ENCODE results near the gene ZNF644.

ZNF644 gene

DNA sequence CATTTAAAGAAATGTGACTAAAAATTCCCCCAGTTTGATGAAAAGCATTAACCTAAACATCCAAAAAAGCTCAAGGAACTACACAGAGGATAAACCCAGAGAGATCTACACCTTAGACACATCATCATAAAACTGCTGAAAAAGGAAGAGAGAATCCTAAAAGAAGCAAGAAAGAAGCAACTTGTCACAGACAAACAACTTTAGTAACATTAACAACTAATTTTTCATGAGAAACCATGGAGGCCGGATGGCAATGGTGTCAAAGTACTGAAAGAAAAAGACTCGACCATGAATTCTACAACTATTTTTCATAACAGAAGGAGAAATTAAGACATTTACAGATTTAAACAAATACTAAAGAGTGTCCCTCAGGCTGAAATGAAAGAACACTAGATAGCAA lies 17.7 kb downstream of the ZNF644 start:
- Histone ChIP-seq H3K4me1 (ENCODE audit: low read depth, poor library complexity, severe bottlenecking) (peaks cover 17% of the 10 kb centered on the region), H3K27ac (no peak overlapping the region), H3K27me3 (ENCODE audit: insufficient read depth, low read depth) (no peaks in the 10 kb centered on the region), H3K4me3 (IDR thresholded peaks at IDR 0.05; ENCODE audit: insufficient read depth, low read depth, low read length) (no peak overlapping the region), H3K36me3 (ENCODE audit: insufficient read depth) (no peaks in the 10 kb centered on the region), H3K4me2 (no peak overlapping the region), H2AFZ (ENCODE audit: low read depth) (no peak overlapping the region), H3K9ac (no peak overlapping the region), H3K79me2 (ENCODE audit: insufficient read depth, low read depth) (peaks cover 80% of the 10 kb centered on the region), H4K20me1 (ENCODE audit: insufficient read depth) (peaks cover 13% of the 10 kb centered on the region; the same call in 1 of the 2 replicates)
- TF ChIP-seq, protein P1, sequence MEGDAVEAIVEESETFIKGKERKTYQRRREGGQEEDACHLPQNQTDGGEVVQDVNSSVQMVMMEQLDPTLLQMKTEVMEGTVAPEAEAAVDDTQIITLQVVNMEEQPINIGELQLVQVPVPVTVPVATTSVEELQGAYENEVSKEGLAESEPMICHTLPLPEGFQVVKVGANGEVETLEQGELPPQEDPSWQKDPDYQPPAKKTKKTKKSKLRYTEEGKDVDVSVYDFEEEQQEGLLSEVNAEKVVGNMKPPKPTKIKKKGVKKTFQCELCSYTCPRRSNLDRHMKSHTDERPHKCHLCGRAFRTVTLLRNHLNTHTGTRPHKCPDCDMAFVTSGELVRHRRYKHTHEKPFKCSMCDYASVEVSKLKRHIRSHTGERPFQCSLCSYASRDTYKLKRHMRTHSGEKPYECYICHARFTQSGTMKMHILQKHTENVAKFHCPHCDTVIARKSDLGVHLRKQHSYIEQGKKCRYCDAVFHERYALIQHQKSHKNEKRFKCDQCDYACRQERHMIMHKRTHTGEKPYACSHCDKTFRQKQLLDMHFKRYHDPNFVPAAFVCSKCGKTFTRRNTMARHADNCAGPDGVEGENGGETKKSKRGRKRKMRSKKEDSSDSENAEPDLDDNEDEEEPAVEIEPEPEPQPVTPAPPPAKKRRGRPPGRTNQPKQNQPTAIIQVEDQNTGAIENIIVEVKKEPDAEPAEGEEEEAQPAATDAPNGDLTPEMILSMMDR (conservative IDR thresholded peaks at IDR 0.05; ENCODE audit: low read depth, low read length) = no peak

DNA sequence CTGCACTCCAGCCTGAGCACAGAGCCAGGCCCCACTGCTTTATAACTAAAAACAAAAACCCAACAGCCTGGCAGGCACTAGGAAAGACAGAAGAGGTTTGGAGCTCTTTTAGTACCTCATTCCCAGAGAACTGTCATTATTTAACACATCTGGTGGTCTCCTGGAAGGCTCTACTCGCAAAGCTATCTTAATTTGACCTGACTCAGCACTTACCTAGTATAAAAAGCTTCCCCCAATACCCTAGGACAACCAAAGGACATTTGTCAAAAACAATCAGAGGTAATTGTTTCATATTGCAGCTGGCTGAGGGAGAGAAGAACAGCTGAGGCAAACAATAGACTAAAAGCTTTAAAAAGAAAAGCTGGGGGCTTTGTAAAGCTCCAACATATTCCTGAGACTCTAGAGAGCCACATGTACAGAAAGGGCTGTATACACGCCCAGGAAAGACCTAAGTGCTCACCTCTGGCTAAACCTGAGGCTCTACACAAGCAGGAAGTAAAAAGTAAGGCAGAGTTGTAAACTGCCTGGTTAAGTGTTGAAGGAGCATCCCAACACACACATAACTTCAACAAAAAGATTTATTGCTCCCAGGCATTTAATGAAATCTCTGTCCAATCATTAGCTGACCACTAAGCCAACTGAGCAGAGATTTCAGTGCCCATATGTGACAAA lies 25.0 kb downstream of the ZNF644 start:
- Histone ChIP-seq H3K4me3 (IDR thresholded peaks at IDR 0.05; ENCODE audit: insufficient read depth, low read depth, low read length) (no peak overlapping the region), H3K36me3 (ENCODE audit: insufficient read depth) (no peaks in the 10 kb centered on the region), H2AFZ (ENCODE audit: low read depth) (no peak overlapping the region), H4K20me1 (ENCODE audit: insufficient read depth) (0 out of 2 replicates have a peak, but pooled peaks cover 11% of the 10 kb centered on the region), H3K27ac (no peak overlapping the region), H3K9ac (no peak overlapping the region), H3K4me2 (no peak overlapping the region), H3K79me2 (ENCODE audit: insufficient read depth, low read depth) (peaks cover 92% of the 10 kb centered on the region), H3K4me1 (ENCODE audit: low read depth, poor library complexity, severe bottlenecking) (peaks cover 12% of the 10 kb centered on the region), H3K27me3 (ENCODE audit: insufficient read depth, low read depth) (no peaks in the 10 kb centered on the region)
- TF ChIP-seq, protein P1 (conservative IDR thresholded peaks at IDR 0.05; ENCODE audit: low read depth, low read length) = no peak

DNA sequence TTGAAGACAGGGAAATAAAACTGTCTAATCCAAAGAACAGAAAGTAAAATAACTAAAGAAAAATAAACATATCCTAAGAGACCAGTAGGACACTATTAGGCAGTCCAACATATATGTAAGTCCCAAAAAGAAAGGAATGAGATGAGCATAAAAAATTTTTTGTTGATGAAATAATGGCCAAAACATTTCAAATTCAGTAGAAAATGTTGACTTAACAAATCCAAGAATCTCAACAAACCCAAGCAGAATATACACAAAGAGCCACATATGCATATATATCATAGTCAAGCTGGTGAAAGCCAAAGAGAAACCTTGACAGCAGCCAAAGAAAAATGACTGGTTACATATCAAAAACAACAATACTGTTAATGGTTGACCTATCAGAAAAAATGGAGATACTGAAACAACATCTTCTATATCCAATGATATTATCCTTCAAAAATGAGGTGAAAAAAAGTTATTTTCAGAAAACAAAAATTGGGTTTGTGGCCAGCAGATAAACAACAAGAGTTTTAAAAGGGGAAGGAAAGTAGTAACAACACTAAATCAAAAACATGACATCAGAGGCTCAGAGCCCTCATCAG lies 26.4 kb downstream of the ZNF644 start:
- Histone ChIP-seq H3K4me2 (no peak overlapping the region), H2AFZ (ENCODE audit: low read depth) (no peak overlapping the region), H3K36me3 (ENCODE audit: insufficient read depth) (no peaks in the 10 kb centered on the region), H4K20me1 (ENCODE audit: insufficient read depth) (peaks cover 11% of the 10 kb centered on the region; the same call in 1 of the 2 replicates), H3K27ac (no peak overlapping the region), H3K79me2 (ENCODE audit: insufficient read depth, low read depth) (peaks cover 96% of the 10 kb centered on the region), H3K27me3 (ENCODE audit: insufficient read depth, low read depth) (no peaks in the 10 kb centered on the region), H3K4me1 (ENCODE audit: low read depth, poor library complexity, severe bottlenecking) (peaks cover 12% of the 10 kb centered on the region), H3K4me3 (IDR thresholded peaks at IDR 0.05; ENCODE audit: insufficient read depth, low read depth, low read length) (no peak overlapping the region), H3K9ac (no peak overlapping the region)
- TF ChIP-seq, protein P1 (conservative IDR thresholded peaks at IDR 0.05; ENCODE audit: low read depth, low read length) = no peak

DNA sequence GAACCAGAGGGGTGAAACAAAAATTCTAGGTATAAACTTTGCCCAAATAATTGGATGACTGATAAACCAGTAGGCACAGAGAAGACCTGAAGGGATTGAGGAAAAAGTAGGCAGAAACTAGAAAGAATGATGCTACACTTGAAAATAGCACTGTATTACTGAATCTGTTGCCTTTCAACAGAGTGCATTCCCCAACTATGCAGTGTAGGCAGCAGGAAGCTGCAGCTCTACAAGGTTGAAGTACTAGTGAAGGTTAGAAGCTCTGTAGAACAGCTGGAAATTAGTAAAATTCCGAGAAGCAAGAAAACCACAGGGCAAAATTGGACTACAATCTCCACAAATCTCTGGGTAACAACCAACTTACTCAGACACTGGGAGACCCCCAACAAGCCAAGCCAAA lies 27.4 kb downstream of the ZNF644 start:
- no peak overlapping the region for H3K9ac ChIP-seq
- peaks cover 97% of the 10 kb centered on the region for H3K79me2 ChIP-seq (ENCODE audit: insufficient read depth, low read depth)
- no peak overlapping the region for H3K27ac ChIP-seq
- TF ChIP-seq, protein P1 (conservative IDR thresholded peaks at IDR 0.05; ENCODE audit: low read depth, low read length) = no peak
- H3K4me2 ChIP-seq = no peak overlapping the region
- no peaks in the 10 kb centered on the region for H3K27me3 ChIP-seq (ENCODE audit: insufficient read depth, low read depth)
- H3K4me3 ChIP-seq (IDR thresholded peaks at IDR 0.05; ENCODE audit: insufficient read depth, low read depth, low read length) = no peak overlapping the region
- no peak overlapping the region for H2AFZ ChIP-seq (ENCODE audit: low read depth)
- H4K20me1 ChIP-seq (ENCODE audit: insufficient read depth) = peaks cover 13% of the 10 kb centered on the region; the same call in 1 of the 2 replicates
- no peaks in the 10 kb centered on the region for H3K36me3 ChIP-seq (ENCODE audit: insufficient read depth)
- H3K4me1 ChIP-seq (ENCODE audit: low read depth, poor library complexity, severe bottlenecking) = peaks cover 12% of the 10 kb centered on the region

Data from KMS-11 (cell line).